Prostate gland (tissue), 2 donors: ENCODE measurements around the gene LIPK.

Source experiments
- POLR2A ChIP-seq: fragments of 450-650 bp; IDR thresholded peaks from one replicate; pipeline ENCODE4 v1.6.1; 2016; ENCODE audit warnings: antibody characterized with exemption, mild to moderate bottlenecking
- TF ChIP-seq, protein P1 (sequence below), 4 experiments: fragments of 200-600 bp in 2 of 4; fragments of 450-650 bp in 2 of 4; sonication (generic) in 2 of 4; IDR thresholded peaks; 1 replicate in 3 of 4; 2 replicates in 1 of 4; pipeline ENCODE4 v1.5.1; 2016 to 2019; ENCODE audit warnings: antibody characterized with exemption in 4 of 4, mild to moderate bottlenecking in 2 of 4, moderate library complexity in 2 of 4

DNA sequence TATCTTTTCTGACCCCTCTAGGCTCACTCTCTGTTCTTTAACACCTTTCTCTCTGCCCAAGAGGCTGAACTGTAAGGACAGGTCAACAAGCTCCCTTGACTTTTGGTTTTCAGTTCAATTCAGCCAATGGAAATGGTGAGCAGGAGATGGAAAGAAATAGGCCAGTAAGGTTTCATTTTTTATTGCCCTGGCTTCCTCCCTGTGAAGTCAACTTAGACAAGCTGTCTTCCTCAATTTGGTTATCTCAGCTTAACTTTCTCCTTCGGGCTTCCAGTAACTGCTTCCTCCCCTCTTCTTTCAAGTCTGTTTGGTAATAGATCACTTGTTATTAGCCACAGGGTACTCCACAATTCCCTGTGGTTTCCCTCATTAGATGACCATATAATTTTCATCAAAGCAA, 19.7 kb downstream of the LIPK start:
- TF ChIP-seq POLR2A = no peak
- TF ChIP-seq, protein P1, sequence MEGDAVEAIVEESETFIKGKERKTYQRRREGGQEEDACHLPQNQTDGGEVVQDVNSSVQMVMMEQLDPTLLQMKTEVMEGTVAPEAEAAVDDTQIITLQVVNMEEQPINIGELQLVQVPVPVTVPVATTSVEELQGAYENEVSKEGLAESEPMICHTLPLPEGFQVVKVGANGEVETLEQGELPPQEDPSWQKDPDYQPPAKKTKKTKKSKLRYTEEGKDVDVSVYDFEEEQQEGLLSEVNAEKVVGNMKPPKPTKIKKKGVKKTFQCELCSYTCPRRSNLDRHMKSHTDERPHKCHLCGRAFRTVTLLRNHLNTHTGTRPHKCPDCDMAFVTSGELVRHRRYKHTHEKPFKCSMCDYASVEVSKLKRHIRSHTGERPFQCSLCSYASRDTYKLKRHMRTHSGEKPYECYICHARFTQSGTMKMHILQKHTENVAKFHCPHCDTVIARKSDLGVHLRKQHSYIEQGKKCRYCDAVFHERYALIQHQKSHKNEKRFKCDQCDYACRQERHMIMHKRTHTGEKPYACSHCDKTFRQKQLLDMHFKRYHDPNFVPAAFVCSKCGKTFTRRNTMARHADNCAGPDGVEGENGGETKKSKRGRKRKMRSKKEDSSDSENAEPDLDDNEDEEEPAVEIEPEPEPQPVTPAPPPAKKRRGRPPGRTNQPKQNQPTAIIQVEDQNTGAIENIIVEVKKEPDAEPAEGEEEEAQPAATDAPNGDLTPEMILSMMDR (IDR thresholded peaks at IDR 0.05) = no peak
